WERI-Rb-1 (cell line): Measurements from ENCODE around the gene AFF2.
A peak's percentile ranks its signal among the peaks of the same experiment; 100 is the strongest.

ENCODE experiments used
- DNase-seq: peaks from one replicate; pipeline ENCODE4 v3.0.0-alpha.2; 2020
- H3K27ac ChIP-seq: fragments of 250-450 bp; sonication (Bioruptor Pico); 2 replicates; pipeline ENCODE4 v1.5.1; 2020; ENCODE audit warnings: mild to moderate bottlenecking, moderate library complexity
- H3K27me3 ChIP-seq: fragments of 250-450 bp; sonication (Bioruptor Pico); 2 replicates; pipeline ENCODE4 v1.5.1; 2021; ENCODE audit warnings: mild to moderate bottlenecking, low read depth, moderate library complexity; ENCODE audit not compliant: insufficient read depth, severe bottlenecking
- H3K36me3 ChIP-seq: fragments of 250-450 bp; sonication (Bioruptor Pico); 2 replicates; pipeline ENCODE4 v1.5.1; 2020; ENCODE audit warnings: mild to moderate bottlenecking, moderate library complexity
- H3K4me3 ChIP-seq: 2 replicates; pipeline ENCODE4 v1.5.1; 2011; ENCODE audit warnings: low read depth, mild to moderate bottlenecking, control low read depth, low read length
- H3K9me3 ChIP-seq: fragments of 250-450 bp; sonication (Bioruptor Pico); 2 replicates; pipeline ENCODE4 v1.5.1; 2021; ENCODE audit warnings: mild to moderate bottlenecking, moderate library complexity; ENCODE audit not compliant: severe bottlenecking
- TF ChIP-seq, protein P1 (sequence below): IDR thresholded peaks from 2 replicates; pipeline ENCODE4 v1.5.1; 2011; ENCODE audit warnings: low read depth, mild to moderate bottlenecking, control low read depth, inconsistent platforms, low read length

Gene AFF2

DNA sequence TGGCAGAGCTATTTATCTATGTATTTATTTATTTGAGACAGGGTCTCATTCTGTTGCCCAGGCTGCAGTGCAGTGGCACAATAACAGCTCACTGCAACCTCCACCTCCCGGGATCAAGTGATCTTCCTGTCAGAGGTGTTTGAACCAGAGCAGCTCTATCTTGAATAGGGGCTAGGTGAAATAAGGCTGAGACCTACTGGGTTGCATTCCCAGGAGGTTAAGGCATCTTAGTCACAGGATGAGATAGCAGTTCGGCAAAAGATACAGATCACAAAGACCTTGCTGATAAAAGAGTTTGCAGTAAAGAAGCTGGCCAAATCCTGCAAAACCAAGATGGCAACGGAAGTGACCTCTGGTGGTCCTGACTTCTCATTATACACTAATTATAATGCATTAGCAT lies 501.9 kb downstream of the AFF2 start:
- Histone ChIP-seq H3K36me3 (no peaks in the 10 kb centered on the region), H3K27me3 (peaks cover 5% of the 10 kb centered on the region), H3K27ac (no peak overlapping the region), H3K9me3 (no peaks in the 10 kb centered on the region), H3K4me3 (no peak overlapping the region)
- TF ChIP-seq, protein P1, sequence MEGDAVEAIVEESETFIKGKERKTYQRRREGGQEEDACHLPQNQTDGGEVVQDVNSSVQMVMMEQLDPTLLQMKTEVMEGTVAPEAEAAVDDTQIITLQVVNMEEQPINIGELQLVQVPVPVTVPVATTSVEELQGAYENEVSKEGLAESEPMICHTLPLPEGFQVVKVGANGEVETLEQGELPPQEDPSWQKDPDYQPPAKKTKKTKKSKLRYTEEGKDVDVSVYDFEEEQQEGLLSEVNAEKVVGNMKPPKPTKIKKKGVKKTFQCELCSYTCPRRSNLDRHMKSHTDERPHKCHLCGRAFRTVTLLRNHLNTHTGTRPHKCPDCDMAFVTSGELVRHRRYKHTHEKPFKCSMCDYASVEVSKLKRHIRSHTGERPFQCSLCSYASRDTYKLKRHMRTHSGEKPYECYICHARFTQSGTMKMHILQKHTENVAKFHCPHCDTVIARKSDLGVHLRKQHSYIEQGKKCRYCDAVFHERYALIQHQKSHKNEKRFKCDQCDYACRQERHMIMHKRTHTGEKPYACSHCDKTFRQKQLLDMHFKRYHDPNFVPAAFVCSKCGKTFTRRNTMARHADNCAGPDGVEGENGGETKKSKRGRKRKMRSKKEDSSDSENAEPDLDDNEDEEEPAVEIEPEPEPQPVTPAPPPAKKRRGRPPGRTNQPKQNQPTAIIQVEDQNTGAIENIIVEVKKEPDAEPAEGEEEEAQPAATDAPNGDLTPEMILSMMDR: no peak
- DNase-seq: no peak

DNA sequence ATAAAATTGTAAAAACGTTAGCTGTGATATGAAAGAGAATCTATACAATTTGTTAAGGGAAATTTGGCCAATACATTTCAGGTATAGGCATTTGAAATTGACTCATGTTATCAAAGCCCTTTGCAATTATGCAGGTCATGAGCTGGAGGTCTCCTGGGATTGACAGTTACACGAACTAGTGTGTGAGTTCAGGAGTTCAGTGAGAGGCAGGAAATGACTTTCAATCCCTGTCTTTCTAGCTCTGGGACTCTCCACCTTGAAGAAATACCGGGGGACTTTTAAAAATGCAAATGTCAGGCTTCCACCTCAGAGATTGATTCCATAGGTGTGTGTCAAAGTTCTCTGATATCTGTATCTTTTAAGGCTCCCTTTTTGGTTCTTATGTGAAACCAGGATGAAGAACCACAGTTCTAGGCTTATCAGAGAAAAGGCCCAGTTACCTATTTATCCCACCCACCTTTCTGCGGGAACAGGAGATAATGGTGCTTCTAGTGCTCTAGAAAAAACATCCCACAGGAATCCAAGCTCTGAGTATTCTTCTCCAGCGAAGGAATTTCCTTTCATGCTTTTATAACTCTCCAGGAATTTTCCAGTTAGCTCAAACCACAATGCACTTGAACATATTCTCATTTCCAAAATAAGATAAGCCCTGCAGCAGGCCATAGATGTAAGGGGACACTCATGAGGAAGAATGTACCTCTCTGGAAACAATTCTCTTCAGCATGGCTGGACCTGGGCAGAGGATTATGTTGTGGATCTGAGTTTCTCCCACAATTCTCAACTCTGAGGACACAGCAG lies 503.6 kb downstream of the AFF2 start:
- DNase-seq: no peak

DNA sequence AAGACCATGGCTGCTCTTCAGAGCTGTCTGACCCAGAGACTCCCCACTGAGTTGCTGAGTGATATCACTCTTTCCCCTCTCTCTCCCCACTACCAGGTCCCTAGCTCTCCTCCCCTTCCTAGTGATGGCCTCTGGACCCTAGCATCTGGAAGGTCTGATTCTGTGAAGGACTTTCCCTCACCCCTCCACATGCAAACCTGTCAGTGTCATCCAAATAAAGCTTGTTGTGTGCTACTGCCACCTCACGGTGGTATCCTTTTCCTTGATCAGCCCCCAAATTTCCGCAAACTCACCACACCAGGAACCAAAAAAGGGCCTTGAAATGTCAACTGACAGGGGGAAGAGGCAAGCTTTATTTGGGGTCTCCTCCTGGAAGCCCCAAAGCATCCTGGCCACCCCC lies 504.5 kb downstream of the AFF2 start:
- TF ChIP-seq, protein P1: peak; percentile 49
- DNase-seq: peak; percentile 16
- Histone ChIP-seq H3K4me3 (no peak overlapping the region), H3K27ac (no peak overlapping the region), H3K36me3 (no peaks in the 10 kb centered on the region), H3K27me3 (peaks cover 4% of the 10 kb centered on the region), H3K9me3 (no peaks in the 10 kb centered on the region)

More for the DNA sequence above, 503.6 kb downstream of the AFF2 start:
- Histone ChIP-seq H3K9me3 (no peaks in the 10 kb centered on the region), H3K36me3 (no peaks in the 10 kb centered on the region), H3K27ac (no peak overlapping the region), H3K4me3 (no peak overlapping the region), H3K27me3 (peaks cover 8% of the 10 kb centered on the region)
- TF ChIP-seq, protein P1: no peak

DNA sequence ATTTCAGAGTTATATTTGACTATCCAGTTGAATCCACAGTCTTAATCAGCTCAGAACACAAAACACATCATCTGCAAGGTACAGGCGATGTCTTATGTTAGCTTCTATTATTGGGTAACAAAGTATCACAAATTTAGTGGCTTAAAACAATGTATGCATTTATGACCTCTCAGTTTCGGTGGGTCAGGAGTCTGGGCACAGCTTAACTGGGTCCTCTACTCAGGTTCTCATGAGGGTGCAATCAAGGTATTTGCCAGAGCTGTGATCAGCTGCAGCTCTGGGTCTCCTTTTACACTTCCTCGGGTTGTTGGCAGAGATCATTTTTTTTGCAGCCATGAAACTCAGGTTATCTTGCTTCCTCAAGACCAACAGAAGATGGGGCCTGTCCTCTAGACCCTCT lies 505.8 kb downstream of the AFF2 start:
- H3K36me3 ChIP-seq: no peaks in the 10 kb centered on the region
- TF ChIP-seq, protein P1: no peak
- no peaks in the 10 kb centered on the region for H3K9me3 ChIP-seq
- H3K4me3 ChIP-seq: no peak overlapping the region
- no peak overlapping the region for H3K27ac ChIP-seq
- no peak for DNase-seq
- peaks cover 8% of the 10 kb centered on the region for H3K27me3 ChIP-seq

DNA sequence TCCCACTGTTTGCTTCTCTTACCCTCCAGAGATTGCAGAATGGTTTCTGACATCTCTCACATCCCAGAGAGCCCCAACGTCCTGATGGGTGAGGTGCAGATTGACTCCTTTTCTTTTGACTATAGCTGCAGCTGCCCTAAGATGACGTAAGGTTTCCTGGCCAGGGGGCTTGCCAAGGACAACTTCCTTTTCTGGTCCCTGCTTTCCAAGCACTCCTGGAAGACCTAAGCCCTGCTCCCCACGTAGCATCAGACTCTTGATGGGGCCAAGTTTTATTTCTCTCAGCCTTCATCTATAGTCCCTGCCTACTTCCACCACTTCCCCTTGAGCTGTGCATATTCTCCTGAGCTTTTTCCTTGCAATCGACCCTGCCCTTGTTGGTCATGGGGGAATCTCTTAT lies 507.0 kb downstream of the AFF2 start:
- Histone ChIP-seq H3K27me3 (peaks cover 8% of the 10 kb centered on the region), H3K4me3 (no peak overlapping the region), H3K27ac (no peak overlapping the region), H3K36me3 (no peaks in the 10 kb centered on the region), H3K9me3 (no peaks in the 10 kb centered on the region)
- TF ChIP-seq, protein P1: no peak
- DNase-seq: no peak
